ENCODE results near the gene CCDC197.

CCDC197 gene

DNA sequence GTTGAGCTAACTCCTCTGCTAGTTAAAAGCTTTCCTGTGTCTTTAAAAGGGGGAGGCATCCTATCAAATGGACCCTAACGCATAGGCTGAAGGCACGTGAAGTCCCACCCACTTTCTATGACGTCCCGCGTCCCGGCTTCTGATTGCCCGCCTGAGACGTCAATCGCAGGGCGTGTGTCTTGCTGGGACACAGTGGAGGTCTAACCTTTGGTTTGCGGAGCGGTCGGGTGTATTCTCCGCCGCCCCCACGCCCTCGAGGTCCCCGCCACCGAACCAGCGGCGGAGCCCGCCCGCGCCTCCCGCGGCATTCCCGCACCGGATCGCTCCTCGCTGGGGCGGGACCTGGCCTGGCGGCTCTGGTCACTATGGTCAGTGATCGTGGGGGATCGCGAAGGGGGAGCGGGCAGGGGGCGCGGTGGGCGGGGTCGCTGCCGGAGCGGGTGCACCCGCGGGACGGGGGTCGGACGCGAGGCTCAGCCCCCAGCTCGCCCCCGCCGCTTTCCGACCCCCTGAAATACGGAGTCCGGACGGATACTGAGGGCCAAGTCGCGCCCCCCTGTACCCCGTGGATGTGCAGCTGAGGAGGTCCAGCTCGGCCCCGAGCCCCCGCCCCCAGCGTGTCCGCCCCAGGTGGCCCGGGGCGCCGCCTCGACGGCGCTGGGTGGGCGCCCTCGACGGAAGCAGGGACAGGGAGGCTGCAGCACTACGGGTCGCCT is 29.2 kb downstream of the CCDC197 start, which contains the start of gene OTUB2:
Gene OTUB2 (plus strand): TSS at position 168 of the 716 bp plus-strand sequence. CDS start 198 bp downstream, at position 366.
- peak; percentile 92 for DNase-seq (ENCODE audit: low read depth)

DNA sequence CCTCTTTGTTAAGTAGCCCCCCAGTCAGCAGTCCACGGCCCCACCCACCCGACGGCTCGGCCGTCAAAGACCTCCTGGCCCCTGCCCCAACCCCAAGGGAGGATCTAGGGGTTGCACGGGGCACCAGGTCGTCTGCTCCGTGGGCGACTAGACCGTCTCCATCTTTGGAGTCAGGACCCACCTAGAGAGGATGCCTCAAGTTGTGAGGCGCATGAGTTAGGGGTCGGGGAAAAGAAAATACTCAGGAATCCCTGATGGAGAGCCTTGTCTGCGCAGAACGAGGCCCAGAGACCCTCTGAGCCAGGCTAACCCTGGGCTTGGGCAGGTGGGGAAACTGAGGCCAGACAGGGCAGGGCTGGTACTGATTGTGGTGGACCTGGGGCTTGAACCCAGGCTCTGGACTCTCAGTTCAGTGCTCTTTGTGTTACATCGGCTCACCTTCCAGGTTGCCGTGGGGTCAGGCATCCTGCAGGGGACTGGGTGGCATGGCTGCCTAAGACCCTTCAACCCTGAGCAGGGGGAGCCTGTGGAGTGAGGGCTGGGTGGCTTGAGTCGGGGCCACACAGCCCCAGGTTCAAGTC is 29.9 kb downstream of the CCDC197 start:
- DNase-seq (ENCODE audit: low read depth): no peak

DNA sequence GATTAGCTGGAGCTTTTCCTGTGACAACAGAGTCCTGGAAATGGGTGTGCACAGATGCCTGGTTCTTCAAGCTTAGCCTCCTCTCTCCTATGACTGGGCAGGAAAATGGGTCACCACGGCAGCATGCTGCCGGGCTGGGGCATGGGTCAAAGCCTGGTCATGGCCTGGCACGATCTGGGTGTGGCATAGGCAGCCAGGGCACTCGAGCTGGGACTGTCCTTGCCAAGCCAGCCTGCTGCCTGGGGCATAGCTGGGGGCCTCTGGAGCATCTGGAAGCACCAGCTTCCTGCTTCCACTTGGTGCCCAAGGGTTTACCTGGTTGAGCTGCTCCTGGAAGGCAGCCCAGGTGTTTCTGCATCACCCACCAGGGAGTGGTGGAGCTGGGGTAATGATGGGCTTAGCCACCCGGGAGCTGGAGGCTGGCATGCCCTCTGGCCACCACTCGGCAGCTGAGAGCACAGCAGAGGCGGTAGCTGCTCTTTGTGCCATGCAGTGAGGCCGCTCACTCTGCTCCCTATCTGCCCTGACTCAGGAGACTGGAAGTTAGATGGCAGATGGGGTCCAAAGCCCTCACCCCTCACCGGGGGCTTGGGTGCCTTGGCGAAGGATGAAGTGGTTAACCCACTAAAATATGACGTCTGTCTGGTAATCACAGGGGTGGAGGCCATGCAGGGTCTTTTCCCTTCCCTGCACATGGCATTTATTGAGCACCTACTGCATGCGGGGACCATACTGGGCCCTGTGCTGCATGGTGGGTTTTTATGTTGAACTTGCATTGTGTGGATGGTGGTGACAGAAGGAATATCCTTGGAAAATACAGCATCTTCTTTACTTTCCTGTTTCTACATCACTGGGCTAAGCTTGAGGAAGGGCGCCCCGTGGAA is 30.7 kb downstream of the CCDC197 start:
- no peak for DNase-seq (ENCODE audit: low read depth)

DNA sequence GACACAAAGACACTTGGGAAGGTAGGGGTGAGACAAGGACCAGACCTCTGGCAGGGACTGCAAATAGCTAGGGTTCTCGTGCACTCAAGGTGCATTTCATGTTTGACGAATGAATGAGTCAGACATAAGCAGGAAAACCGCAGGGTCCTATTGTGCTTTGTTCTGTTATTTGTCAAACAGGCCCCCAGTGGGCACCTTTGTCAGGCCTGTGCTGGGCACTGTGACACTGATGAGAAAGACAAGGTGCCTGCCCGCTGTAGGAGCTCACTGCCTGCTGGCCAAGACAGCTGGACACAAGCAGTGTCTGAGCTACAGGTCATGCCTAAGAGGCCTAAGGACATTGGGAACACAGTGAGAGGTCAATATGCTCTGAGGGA is 31.3 kb downstream of the CCDC197 start:
- peak; percentile 22 for DNase-seq (ENCODE audit: low read depth)

DNA sequence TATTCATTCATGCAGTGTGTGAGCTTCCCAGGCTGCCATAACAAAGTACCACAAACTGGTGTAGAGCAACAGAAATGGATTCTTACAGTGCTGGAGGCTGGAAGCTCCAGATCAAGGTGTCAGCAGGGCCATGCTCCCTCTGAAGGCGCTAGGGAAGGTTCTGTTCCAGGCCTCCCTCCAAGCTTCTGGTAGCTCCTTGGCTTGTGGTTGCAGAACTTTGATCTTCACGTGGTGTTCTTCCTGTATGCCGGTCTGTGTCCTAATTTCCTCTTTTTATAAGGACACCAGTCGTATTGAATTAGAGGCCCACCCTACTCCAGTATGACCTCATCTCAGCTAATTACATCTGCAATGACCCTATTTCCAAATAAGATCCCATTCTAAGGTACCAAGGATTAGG is 32.2 kb downstream of the CCDC197 start:
- DNase-seq (ENCODE audit: low read depth): no peak

DNA sequence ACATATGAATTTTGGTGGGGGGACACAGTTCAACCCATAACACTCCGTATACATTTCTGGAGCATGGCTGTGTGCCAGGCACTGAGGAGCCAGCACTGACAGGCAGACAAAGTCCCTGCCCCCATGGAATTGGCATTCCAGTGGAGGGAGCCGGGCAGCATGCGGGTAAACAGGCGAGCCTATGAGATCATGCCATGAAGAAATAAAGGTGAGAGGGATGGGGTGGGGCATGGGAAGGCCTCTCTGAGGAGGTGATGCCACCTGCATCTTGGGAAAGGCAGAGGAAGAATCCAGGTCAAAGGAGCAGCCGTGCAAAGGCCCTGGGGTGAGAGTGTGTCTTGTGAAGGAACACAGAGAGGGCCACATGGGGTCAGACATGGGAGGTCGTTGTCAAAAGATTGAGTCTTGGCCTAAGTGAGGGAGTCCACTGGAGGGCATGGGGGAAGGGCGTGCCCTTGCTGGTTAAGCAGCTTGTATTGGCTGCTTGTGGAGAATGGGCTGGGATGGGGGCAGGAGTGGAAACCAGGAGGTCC is 32.6 kb downstream of the CCDC197 start:
- DNase-seq (ENCODE audit: low read depth): no peak

DNA sequence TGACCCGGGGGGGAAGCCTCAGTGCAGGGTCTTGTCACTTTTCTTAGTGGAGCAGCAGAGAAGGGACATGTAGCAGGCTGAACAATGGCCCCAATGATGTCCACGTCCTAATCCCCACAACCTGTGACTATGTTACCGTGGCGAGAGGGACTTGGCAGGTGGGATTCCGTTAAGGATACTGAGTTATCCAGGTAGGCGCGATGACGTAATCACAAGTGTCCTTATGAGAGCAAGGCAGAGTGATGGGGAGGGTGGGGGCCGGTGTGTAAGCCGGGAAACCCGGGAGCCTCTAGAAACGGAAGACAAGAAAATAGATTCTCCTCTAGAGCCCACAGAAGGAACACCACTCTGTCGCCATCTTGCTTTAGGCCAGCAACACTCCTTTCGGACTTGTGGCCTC is 33.5 kb downstream of the CCDC197 start:
- DNase-seq (ENCODE audit: low read depth): no peak

DNA sequence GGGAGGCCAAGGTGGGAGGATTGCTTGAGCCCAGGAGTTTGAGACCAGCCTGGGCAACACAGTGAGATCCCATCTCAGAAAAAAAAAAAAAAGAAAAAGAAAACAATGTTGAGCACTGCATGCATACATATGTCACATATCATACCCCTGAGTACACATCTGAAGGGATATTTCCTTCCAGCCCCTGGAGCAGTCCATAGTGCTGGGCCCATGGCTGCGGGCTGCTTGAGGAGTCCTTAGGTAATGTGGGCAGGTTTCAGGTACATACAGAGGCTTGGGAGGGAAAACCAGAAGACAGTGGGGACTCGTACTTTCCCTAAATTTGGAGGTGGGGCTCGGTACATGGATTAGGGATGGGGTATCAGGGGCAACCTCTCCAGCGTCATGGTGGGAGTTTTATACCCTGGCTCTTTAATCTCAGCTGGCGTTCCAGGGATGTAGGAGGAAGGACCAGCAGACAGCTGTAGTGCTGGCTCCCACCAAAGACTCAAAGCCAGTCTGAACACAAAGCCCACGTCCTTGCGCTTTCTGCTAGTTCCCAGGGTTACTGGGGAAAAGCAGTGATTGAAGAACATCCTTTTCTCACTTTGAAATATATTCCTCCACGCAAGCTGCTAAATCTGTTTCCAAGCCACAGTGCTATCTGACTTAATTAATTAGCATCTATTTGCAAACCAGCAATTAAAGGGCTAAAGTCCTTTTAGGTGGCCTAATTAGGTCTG is 34.2 kb downstream of the CCDC197 start:
- no peak for DNase-seq (ENCODE audit: low read depth)

DNA sequence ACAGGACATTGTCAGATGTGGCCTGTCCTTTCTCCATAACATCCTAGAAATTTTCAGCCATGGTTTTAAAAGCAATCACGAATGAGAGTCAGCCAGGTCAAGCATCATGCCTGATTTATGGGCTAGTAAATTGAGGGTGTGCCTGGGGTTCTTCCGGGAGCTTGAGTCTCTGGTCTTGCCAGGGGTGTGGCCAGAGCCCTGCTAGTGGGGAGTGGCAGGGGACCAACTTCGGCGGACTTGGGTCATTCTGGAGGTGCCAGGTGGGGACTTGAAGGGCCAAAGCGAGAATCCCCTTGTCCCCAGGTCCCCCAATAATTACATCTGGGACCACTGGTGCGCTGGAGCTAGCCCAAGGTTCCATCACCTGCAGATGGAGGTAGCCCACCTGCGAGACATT is 34.8 kb downstream of the CCDC197 start:
- DNase-seq (ENCODE audit: low read depth): no peak

DNA sequence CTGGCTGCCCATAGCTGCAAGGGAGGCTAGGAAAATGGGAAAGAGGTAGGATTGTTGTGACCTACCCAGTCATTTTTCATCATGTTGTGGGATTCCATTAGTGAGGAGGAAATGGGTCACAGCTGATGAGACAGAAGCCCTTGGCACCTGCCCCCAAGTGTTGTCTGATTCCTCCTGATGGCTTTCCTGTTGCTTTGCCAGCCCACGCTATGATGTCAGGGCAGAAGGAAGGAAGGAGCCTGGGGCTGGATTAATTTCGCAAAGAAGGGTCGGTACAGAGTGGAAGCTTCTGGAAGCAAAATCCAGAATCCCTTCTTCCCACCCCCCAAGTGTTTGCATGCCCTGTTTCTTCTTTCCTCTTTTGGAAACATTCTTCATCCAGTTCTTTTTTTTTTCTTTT is 37.8 kb downstream of the CCDC197 start:
- no peak for DNase-seq (ENCODE audit: low read depth)

DNA sequence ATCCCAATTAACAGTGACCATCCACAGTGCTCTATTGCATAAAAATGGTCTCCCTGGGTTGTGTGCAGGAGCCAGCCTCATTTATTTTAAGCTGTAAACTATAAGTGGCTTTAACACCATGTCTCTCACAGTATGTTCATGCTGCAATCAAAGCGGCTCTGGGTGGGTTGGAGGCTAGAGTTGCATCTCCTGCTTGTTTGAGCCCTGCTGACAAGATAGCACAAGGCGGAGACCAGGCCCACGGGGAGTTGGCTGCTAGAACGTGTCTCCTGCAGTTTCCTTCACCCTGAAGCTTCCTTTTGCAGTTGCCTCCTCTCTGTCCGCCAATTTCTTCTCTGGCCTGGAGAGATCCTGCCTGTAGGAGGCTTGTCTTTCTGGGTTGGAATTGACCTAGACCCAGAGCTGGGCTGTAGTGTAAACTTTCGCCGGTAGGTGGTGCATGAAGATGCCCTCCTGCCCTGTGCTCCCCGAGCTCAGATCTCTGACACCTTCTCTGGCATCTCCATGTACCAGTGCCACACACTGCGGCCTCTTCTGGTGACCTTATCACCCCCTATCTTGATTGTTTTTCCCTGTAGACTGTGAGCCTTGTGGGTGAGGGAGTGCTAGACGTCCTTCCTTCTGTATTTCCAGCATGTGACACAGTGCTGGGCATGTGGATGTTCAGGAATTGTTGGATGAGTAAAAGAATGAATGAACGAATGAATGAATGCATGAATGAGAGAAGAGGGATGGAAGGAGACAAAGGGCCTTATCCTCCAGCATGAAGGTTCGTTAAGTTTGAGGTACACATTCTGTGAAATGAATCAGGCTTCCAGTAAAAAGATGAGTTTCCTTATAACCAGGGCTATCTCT is 39.4 kb downstream of the CCDC197 start:
- DNase-seq (ENCODE audit: low read depth): peak; percentile 64

DNA sequence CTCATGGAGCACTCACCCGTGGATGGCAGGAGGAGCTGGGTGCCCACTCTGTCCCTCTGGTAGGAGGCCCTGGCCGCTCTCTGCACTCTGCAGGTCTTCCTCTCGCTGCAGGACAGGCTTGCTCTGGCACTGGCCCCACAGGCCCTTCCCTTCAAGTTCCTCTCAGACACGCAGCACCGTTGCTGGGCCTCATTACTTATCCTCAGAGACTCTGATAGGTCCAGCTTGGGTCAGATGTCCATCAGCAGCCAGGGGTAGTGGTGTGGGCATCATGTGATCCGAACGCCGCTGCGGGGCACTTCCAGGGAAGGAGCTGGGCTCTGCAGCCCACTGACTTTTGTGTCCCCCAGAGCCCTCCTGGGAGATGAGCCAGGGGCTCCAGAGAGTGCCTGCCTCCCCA is 40.9 kb downstream of the CCDC197 start:
- DNase-seq (ENCODE audit: low read depth): no peak

DNA sequence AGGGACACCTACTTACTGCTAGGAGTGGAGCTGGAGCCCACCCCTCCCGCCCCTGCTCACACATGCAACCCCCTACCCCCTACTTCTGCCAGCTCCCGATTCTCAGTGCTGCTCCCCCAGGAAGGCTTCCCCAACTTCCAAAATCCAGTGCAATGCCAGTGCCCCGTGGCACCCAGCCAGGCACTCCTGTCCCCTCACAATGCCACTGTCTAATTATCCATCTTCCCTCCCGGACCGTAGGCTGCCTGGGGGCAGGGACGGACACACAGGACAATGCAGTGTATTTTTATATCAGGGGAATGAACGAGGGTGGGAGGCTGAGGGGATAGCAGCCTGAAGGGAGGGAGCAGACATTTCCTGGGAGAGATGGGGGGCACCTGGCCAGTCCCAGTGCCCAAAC is 41.4 kb downstream of the CCDC197 start:
- no peak for DNase-seq (ENCODE audit: low read depth)

DNA sequence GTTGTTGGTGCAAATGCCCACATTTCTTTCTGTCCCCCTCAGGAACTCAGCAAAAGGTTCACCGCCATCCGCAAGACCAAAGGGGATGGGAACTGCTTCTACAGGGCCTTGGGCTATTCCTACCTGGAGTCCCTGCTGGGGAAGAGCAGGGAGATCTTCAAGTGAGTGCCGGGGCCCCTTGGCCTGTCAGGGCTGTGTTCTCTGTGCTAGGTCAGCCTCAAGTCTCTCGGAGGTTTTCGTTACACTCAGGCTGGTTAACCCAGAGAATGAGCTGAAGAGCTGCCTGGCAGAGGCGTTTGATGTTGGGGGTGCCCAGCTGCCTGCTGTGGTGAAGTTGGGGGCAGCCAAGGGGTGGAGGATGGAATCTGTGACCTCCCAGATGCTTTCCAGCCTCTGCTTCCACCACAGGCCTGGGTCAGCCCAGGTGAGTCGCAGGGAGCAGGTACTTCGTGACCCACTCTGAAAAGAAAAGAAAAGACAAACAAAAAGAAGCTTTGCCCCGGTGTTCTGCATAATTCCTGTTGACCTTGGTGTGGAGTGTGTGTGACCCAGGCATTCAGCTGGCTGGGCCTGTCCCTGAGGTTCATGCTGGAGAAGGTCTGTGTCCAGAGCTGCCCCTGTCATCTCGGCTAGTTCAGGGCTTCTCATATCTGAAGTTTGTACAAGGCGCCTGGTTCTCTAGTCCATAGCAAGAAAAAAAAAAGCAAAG is 42.0 kb downstream of the CCDC197 start:
- DNase-seq (ENCODE audit: low read depth): no peak

DNA sequence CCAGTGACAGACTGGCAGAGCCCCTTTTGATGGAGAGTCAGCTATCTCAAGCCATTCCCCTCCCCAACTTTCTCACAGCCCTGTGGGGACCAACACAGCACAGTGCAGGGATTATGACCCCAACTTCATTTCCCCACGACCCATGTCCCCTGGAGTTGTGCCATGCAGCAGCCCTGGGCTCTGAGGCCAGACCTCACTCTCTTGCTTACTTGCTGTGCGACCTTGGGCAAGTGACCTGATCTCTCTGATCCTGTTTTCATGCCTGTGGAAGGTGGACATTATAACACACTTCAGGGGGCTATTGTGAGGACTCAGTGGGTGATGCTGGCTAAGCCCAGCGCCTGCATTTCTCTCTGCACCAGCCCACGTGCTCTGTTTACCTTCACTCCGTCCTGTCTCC is 43.1 kb downstream of the CCDC197 start:
- DNase-seq (ENCODE audit: low read depth): no peak

DNA sequence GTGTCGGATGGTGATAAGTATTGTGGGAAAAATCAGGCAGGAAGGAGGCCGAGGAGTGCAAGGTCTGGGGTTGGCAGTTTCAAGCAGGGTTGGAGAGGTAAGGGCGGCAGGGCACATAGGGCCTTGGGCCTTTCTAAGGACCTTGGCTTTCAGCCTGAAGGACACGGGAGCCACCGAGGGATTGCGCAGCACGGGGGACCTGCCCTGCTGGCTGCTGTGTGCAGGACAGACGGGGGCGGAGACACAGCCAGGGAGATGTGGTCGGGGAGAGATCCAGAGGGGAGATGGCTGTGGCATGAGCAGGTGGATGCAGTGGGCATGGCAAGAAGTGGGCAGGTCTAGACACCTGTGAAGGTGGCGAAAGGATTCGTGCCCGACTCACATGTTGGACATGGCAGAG is 43.7 kb downstream of the CCDC197 start:
- no peak for DNase-seq (ENCODE audit: low read depth)

DNA sequence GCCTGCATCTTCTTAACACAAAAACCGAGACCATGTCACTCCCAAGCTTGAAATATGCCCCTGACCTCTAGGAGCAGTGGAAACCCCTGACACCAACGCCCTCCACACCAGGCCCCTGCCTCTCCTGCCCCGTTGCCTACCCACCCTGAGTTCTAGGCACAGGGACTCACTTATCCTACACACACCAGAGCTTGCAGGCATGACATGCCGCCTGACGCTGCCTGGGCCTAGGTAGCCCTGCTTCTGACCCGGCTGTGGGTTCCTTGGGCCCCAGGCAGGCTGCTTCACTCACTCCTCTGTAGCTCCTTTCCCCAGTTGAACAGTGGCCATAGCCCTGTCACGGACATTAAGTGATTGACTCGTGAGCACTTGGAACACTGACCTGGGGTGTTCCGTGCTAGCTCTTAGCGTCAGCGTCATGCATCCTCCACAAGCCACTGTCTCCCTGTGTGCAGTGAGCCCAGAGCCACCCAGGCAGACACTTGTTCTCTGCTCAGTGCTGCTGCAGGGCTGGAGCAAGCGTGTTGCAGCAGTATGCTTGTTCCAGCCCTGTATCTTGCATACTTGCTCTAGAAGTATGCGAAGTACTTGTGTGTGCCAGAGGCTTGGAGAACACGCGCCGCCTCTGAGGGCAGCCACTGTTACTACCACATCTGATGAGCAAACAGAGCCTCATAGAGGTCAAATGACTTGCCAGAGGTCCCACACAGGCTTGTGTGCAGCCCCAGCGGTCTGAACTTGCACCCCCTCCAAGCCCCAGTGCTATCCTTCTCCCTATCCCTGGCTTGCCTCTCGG is 44.6 kb downstream of the CCDC197 start:
- DNase-seq (ENCODE audit: low read depth): no peak

DNA sequence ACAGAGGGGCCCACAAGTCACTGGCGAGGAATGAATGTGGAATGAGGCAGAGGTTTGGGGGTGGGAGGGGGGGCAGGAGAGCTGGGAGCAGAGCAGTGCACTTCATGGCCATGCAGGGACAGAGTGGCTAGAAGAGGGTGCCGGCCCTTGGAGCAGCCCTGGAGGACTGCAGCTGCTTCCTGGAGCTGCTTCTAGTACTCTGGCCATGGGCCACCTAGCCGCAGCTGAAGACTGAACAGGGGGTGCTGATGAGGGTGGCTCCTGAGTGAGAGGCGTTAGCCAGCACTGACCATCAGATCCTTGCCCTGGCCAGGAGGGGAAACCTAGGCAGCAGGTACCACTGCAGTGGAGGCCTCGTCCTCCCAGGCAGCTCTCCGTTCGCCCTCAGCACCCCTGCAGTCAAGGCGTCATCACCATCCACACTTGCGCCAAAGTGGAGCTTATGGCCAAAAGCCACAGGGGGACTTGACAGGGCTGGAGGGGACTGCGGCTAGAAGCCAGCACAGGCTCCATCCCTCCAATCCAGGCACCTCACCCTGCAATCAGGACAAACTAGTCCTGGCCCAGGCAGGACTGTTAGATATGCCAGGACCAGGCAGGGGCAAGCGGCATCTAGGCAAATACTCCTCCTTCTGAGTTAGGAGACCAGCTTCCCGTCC is 45.5 kb downstream of the CCDC197 start:
- no peak for DNase-seq (ENCODE audit: low read depth)

DNA sequence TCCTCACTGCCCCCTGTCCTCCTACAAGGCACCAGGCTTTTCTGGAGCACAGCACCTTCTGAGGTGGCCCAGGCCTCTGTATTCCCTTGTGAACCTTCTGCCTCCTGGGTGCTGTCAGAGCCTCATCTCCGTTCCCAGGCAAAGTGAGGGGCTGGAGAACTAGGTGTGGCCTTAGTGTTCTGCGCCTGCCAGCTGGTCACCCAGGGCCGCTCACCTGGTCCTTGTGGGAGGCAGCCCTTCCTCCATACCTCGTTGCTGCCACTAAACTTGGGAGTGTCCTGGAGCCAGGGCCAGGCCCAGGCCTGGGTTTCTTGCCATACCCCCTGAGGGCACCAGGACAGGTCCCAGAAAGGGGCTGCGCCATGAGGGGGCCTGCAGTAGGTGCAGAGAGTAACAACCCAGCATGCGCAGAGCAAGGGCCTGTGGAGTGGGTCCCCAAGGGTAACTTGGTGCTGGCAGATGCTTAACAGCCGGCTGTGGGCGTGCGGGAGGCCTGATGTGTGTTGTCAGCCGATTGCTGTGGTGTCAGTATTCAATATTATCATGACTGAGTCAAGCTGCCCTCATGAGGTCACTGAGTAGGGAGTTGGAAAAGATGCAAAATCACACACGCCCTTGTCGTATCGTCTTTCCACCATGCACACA is 46.1 kb downstream of the CCDC197 start:
- no peak for DNase-seq (ENCODE audit: low read depth)
